GM18517 (cell line): ENCODE results near the gene LAMTOR3.

Source experiments
- ATAC-seq: cut with Tn5 transposase; IDR thresholded peaks from one replicate; pipeline ENCODE4 v1.9.1; 2021; ENCODE audit warnings: mild to moderate bottlenecking, moderate library complexity; ENCODE audit not compliant: unreplicated experiment

LAMTOR3 gene

GRCh38 chr4:99894161-99894997, at the start of gene LAMTOR3:
LAMTOR3 (minus strand) TSS chr4:99894427; CDS start chr4:99893963, 464 bp downstream.
- ATAC-seq, result peak; percentile 99

- ATAC-seq, result no peak
Measured at GRCh38 chr4:99938243-99938753, 44.1 kb upstream of the LAMTOR3 start.

GRCh38 chr4:99934891-99935290, 40.7 kb upstream of the LAMTOR3 start:
- ATAC-seq, result no peak

- ATAC-seq, result no peak
Measured at GRCh38 chr4:99927566-99927965, 33.3 kb upstream of the LAMTOR3 start.

GRCh38 chr4:99921174-99921573, 26.9 kb upstream of the LAMTOR3 start:
- no peak for ATAC-seq

- no peak for ATAC-seq
Measured at GRCh38 chr4:99918656-99919055, 24.4 kb upstream of the LAMTOR3 start.

GRCh38 chr4:99917575-99917974, 23.3 kb upstream of the LAMTOR3 start:
- no peak for ATAC-seq

GRCh38 chr4:99915449-99915848, 21.2 kb upstream of the LAMTOR3 start:
- no peak for ATAC-seq

- ATAC-seq, result no peak
Measured at GRCh38 chr4:99894998-99895397, 771 bp upstream of the LAMTOR3 start.

GRCh38 chr4:99893839-99894160, 427 bp downstream of the LAMTOR3 start:
- ATAC-seq, result no peak

- ATAC-seq, result no peak
Measured at GRCh38 chr4:99893029-99893428, 1.2 kb downstream of the LAMTOR3 start.

- no peak for ATAC-seq
Measured at GRCh38 chr4:99891351-99891750, 2.9 kb downstream of the LAMTOR3 start.

GRCh38 chr4:99887837-99888236, 6.4 kb downstream of the LAMTOR3 start:
- ATAC-seq, result no peak

- ATAC-seq, result no peak
Measured at GRCh38 chr4:99886146-99886545, 8.1 kb downstream of the LAMTOR3 start.

- no peak for ATAC-seq
Measured at GRCh38 chr4:99885687-99886086, 8.5 kb downstream of the LAMTOR3 start.

GRCh38 chr4:99885063-99885664, 9.1 kb downstream of the LAMTOR3 start:
- ATAC-seq, result peak; percentile 55

- ATAC-seq, result no peak
Measured at GRCh38 chr4:99879458-99879857, 14.8 kb downstream of the LAMTOR3 start.

- ATAC-seq, result no peak
Measured at GRCh38 chr4:99878604-99879003, 15.6 kb downstream of the LAMTOR3 start.

- ATAC-seq, result no peak
Measured at GRCh38 chr4:99876946-99877345, 17.3 kb downstream of the LAMTOR3 start.

GRCh38 chr4:99875071-99875470, 19.2 kb downstream of the LAMTOR3 start:
- no peak for ATAC-seq

GRCh38 chr4:99872570-99872969, 21.7 kb downstream of the LAMTOR3 start:
- ATAC-seq, result no peak

GRCh38 chr4:99868126-99868596, 26.1 kb downstream of the LAMTOR3 start:
- ATAC-seq, result no peak
